Tibial nerve (tissue), 4 donors: Measurements from ENCODE around the gene IYD. TPM values are rescaled to one million over a fixed set of nuclear protein-coding genes. Genes with fewer than 3 reads are reported as not detected.

ENCODE experiments used
- DNase-seq, 2 donors: peaks; one replicate each; pipeline ENCODE4 v3.0.0-alpha.2; 2019; ENCODE audit warnings: low spot score in 2 of 2
- H3K27ac ChIP-seq, 4 donors: fragments of 200-600 bp; sonication (generic) in 3 of 4; one replicate each; pipeline ENCODE4 v1.5.1; 2017 to 2019; ENCODE audit warnings: mild to moderate bottlenecking in 1 of 4
- H3K27me3 ChIP-seq, 2 donors: fragments of 200-600 bp; sonication (generic) in 1 of 2; one replicate each; pipeline versions ENCODE4 v1.5.1 to v1.6.0; 2017 to 2019
- H3K36me3 ChIP-seq, 3 donors: fragments of 200-600 bp; sonication (generic); one replicate each; pipeline ENCODE4 v1.5.1; 2018 to 2019
- H3K4me1 ChIP-seq, 4 donors: fragments of 200-600 bp; sonication (generic) in 3 of 4; one replicate each; pipeline ENCODE4 v1.5.1; 2017 to 2019
- H3K4me3 ChIP-seq, 4 donors: fragments of 200-600 bp; sonication (generic) in 3 of 4; one replicate each; pipeline ENCODE4 v1.5.1; 2017 to 2019; ENCODE audit warnings: mild to moderate bottlenecking in 1 of 4, moderate library complexity in 1 of 4
- H3K9me3 ChIP-seq, 4 donors: fragments of 200-600 bp; sonication (generic) in 3 of 4; one replicate each; pipeline ENCODE4 v1.5.1; 2017 to 2019
- EP300 ChIP-seq, 2 donors: sonication (generic); formaldehyde crosslinking; IDR thresholded peaks; one replicate each; pipeline ENCODE4 v1.6.1; 2017; ENCODE audit warnings: antibody characterized with exemption in 2 of 2, mild to moderate bottlenecking in 1 of 2
- POLR2A ChIP-seq, 2 donors: fragments of 450-650 bp; IDR thresholded peaks; one replicate each; pipeline ENCODE4 v1.6.1; 2017; ENCODE audit warnings: antibody characterized with exemption in 2 of 2, mild to moderate bottlenecking in 2 of 2, moderate library complexity in 2 of 2
- WGBS, 2 donors: methylation state at CpG; one replicate each; pipeline ENCODE4 v1.1.5; 2018; 5-methylcytosine and 5-hydroxymethylcytosine counted together
- total RNA-seq, 4 donors: library from RNA; depleted of rRNA; stranded (reverse); fragments of >200 nt; gene quantifications; one replicate each; pipeline ENCODE4 v1.1.0, GENCODE V29; 2016
- TF ChIP-seq, protein P1 (sequence below), 5 experiments: fragments of 200-600 bp in 3 of 5; fragments of 450-650 bp in 2 of 5; sonication (generic) in 3 of 5; IDR thresholded peaks; one replicate each; pipeline ENCODE4 v1.5.1; 2016 to 2019; ENCODE audit warnings: antibody characterized with exemption in 5 of 5, mild to moderate bottlenecking in 3 of 5, moderate library complexity in 2 of 5

Gene IYD
- total RNA-seq, 4 donors from 2014 or later = under 0.01 TPM; not detected in 3

DNA sequence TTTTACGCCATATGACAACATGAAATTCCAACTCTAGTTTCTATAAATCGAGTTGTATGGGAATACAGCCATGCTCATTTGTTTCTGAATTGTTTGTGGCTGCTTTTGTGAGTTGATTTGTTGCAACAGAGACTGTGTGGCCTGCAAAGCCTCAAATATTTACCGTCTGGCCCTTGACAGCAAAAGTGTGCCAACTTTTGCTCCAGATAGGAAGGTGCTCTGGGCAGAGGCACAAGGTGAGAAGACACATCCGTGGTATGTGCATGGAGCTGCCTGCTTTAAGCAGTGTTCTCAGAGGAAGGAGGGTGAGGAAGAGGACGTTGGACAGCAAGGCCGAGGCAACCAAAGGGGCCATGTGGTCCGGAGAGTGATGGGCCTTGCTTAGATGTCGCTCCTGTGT is 57.4 kb downstream of the IYD start:
- H3K4me1 ChIP-seq = no peaks in the 10 kb centered on the region
- DNase-seq = no peak
- no peaks in the 10 kb centered on the region for H3K9me3 ChIP-seq
- TF ChIP-seq EP300 (IDR thresholded peaks at IDR 0.05) = no peak
- TF ChIP-seq, protein P1, sequence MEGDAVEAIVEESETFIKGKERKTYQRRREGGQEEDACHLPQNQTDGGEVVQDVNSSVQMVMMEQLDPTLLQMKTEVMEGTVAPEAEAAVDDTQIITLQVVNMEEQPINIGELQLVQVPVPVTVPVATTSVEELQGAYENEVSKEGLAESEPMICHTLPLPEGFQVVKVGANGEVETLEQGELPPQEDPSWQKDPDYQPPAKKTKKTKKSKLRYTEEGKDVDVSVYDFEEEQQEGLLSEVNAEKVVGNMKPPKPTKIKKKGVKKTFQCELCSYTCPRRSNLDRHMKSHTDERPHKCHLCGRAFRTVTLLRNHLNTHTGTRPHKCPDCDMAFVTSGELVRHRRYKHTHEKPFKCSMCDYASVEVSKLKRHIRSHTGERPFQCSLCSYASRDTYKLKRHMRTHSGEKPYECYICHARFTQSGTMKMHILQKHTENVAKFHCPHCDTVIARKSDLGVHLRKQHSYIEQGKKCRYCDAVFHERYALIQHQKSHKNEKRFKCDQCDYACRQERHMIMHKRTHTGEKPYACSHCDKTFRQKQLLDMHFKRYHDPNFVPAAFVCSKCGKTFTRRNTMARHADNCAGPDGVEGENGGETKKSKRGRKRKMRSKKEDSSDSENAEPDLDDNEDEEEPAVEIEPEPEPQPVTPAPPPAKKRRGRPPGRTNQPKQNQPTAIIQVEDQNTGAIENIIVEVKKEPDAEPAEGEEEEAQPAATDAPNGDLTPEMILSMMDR (IDR thresholded peaks at IDR 0.05) = no peak
- TF ChIP-seq POLR2A (IDR thresholded peaks at IDR 0.05) = no peak
- WGBS, 2 donors = 79 to 84% methylated on average over 8 of the region's 8 CpGs
- H3K27me3 ChIP-seq = no peaks in the 10 kb centered on the region
- no peak overlapping the region for H3K4me3 ChIP-seq
- no peak overlapping the region for H3K27ac ChIP-seq
- H3K36me3 ChIP-seq = no peaks in the 10 kb centered on the region

DNA sequence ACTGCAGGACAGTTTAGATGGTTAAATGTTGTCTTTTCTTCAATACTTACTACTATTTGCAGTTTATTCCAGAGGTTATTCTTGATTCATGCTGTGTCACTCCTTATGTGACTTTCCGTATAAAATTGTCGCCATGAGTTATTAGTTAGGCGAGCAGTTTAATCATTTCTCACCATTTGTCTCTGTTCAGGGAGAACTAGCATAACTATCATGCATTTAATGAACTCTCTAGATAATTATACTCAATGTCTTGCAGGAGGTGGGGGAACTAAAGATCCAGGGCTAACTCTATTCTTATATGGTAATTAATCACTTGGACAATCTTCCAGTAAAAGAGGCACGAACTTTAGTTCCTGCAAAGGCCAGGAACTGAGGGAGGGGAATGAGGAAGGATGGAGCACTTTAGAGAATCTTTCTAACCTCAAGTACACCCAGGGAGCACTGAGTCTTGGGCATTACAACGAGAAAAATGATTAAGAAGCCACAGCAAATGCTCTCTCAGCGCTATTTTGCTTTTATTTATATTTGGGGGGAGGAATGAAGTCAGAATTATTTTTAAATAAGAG is 58.3 kb downstream of the IYD start:
- no peaks in the 10 kb centered on the region for H3K36me3 ChIP-seq
- no peak overlapping the region for H3K4me3 ChIP-seq
- no peak for DNase-seq
- no peak overlapping the region for H3K27ac ChIP-seq
- H3K4me1 ChIP-seq = no peaks in the 10 kb centered on the region
- no peaks in the 10 kb centered on the region for H3K9me3 ChIP-seq
- H3K27me3 ChIP-seq = no peaks in the 10 kb centered on the region
- WGBS, 2 donors = 78 to 84% methylated on average over 6 of the region's 6 CpGs
- TF ChIP-seq POLR2A (IDR thresholded peaks at IDR 0.05) (no peak), EP300 (IDR thresholded peaks at IDR 0.05) (no peak)
- TF ChIP-seq, protein P1 (IDR thresholded peaks at IDR 0.05) = no peak

DNA sequence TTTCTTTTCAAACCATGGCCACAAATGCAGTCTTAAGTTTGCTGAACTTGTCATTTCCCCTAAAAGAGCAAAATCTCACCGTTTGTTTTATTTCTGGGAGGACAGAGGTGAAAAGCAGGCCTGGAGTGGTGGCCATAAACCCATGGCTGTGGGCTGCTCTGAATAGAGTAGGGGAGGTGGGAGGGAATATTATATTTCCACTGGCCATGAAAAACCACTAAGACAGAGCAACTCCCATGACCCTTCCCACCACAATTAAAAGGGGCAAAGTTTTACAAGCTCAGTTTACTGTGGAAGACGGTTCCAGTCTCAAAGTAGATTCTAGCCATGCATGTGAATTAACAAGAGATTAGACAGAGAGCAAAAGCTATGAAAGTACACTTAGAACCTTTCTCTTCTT is 59.0 kb downstream of the IYD start:
- Histone ChIP-seq H3K27me3 (no peaks in the 10 kb centered on the region), H3K27ac (no peak overlapping the region), H3K4me1 (no peaks in the 10 kb centered on the region), H3K4me3 (no peak overlapping the region), H3K9me3 (no peaks in the 10 kb centered on the region), H3K36me3 (no peaks in the 10 kb centered on the region)
- no peak for DNase-seq
- TF ChIP-seq EP300 (IDR thresholded peaks at IDR 0.05) (no peak), POLR2A (IDR thresholded peaks at IDR 0.05) (no peak)
- TF ChIP-seq, protein P1 (IDR thresholded peaks at IDR 0.05) = no peak
- WGBS, 2 donors = 71 to 87% methylated on average over 2 of the region's 2 CpGs

DNA sequence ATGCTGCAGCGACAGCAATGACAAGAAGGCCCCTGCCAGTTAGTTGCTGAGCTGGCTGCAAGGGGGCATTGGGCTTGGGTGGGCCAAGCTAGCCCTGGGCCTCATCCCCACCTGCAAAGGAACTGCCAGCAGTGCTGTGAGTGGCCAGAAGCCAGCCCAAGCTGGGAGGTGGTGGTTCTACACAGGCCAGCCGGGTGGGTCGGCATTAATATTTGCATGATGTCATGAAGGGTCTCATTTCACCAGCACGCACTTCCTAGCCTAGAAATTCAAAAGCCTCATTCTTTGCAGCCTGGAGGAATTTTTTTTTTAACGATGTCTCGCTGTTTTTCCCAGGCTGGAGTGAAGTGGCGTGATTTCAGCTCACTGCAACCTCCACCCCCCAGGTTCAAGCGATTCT is 62.0 kb downstream of the IYD start:
- WGBS, 2 donors = 66 to 75% methylated on average over 8 of the region's 8 CpGs
- H3K36me3 ChIP-seq = no peaks in the 10 kb centered on the region
- no peaks in the 10 kb centered on the region for H3K4me1 ChIP-seq
- no peak overlapping the region for H3K4me3 ChIP-seq
- no peak overlapping the region for H3K27ac ChIP-seq
- no peaks in the 10 kb centered on the region for H3K9me3 ChIP-seq
- TF ChIP-seq EP300 (IDR thresholded peaks at IDR 0.05) = no peak
- TF ChIP-seq, protein P1 (IDR thresholded peaks at IDR 0.05) = no peak
- no peak for TF ChIP-seq POLR2A (IDR thresholded peaks at IDR 0.05)
- no peak for DNase-seq
- H3K27me3 ChIP-seq = no peaks in the 10 kb centered on the region

DNA sequence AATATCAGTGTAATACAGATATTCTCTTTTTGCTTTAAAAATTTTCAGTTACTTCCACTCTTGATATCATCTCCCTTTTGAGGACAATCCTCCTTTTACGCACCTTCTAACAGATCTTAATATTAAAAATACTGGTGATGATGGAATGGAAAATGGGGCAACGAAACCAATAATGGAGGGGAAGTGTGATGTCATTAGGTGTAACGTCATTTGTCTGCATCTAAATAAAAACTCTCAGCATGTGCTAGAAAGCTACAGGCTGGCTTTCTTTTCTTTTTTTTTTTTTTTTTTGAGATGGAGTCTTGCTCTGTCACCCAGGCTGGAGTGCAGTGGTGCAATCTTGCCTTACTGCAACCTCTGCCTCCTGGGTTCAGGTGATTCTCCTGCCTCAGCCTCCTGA is 66.5 kb downstream of the IYD start:
- DNase-seq = no peak
- no peak overlapping the region for H3K27ac ChIP-seq
- H3K36me3 ChIP-seq = no peaks in the 10 kb centered on the region
- 91 to 96% methylated on average over 3 of the region's 3 CpGs for WGBS, 2 donors
- no peak for TF ChIP-seq POLR2A (IDR thresholded peaks at IDR 0.05)
- TF ChIP-seq, protein P1 (IDR thresholded peaks at IDR 0.05) = no peak
- TF ChIP-seq EP300 (IDR thresholded peaks at IDR 0.05) = no peak
- no peaks in the 10 kb centered on the region for H3K4me1 ChIP-seq
- no peaks in the 10 kb centered on the region for H3K27me3 ChIP-seq
- peaks cover 0 to 7% (median 0%) of the 10 kb centered on the region in 4 donors for H3K9me3 ChIP-seq
- no peak overlapping the region for H3K4me3 ChIP-seq
